ENCODE data around the gene GJC2.

GRCh38 chr1:228152918-228153258 lies 3.2 kb downstream of the GJC2 start:
- TF ChIP-seq CTCF (IDR thresholded peaks at IDR 0.05; ENCODE audit: borderline replicate concordance, extremely low read depth, low read length, poor library complexity, severe bottlenecking) (no peak), EZH2 (IDR thresholded peaks at IDR 0.05; ENCODE audit: borderline replicate concordance, low read depth, low read length, severe bottlenecking) (no peak)

All from DND-41 (cell line).